Measurements from ENCODE around the gene SOX8.

- no peak for TF ChIP-seq GATA2 (IDR thresholded peaks at IDR 0.05; ENCODE audit: low read depth, low read length)
- no peak for TF ChIP-seq GATA3 (IDR thresholded peaks at IDR 0.05; ENCODE audit: low read depth, low read length)
Observed at GRCh38 chr16:1010251-1010650, 28.7 kb downstream of the SOX8 start.
